OCI-LY3 (cell line): Measurements from ENCODE around the gene FADD.

Experiments used
- H2AFZ ChIP-seq: fragments of 200-600, 300-600 bp; shearing (Covaris generic); 2 replicates; pipeline ENCODE4 v1.6.0; 2014; ENCODE audit warnings: antibody characterized with exemption, low read depth, low read length
- H3K27ac ChIP-seq: fragments of 200-600, 300-600 bp; sonication (generic); 2 replicates; pipeline ENCODE4 v1.5.1; 2014; ENCODE audit warnings: mild to moderate bottlenecking, low read length, moderate library complexity, mixed read lengths
- H3K27me3 ChIP-seq: fragments of 200-600, 300-600 bp; sonication (generic); 2 replicates; pipeline ENCODE4 v1.6.1; 2014; ENCODE audit warnings: low read depth, low read length, mixed read lengths
- H3K36me3 ChIP-seq: fragments of 200-600, 300-600 bp; sonication (generic); replicated peaks from 2 replicates; pipeline ENCODE3; 2014; ENCODE audit warnings: low read depth, low read length, mixed read lengths
- H3K4me1 ChIP-seq: fragments of 300-600, 200-600 bp; sonication (generic); 2 replicates; pipeline ENCODE4 v1.6.1; 2014; ENCODE audit warnings: low read length, mixed read lengths
- H3K4me2 ChIP-seq: fragments of 200-600, 300-600 bp; sonication (generic); 2 replicates; pipeline ENCODE4 v1.6.1; 2014; ENCODE audit warnings: low read length, mixed read lengths
- H3K4me3 ChIP-seq: fragments of 300-600, 200-600 bp; sonication (generic); 2 replicates; pipeline ENCODE4 v1.5.1; 2014; ENCODE audit warnings: antibody characterized with exemption, mild to moderate bottlenecking, low read length, moderate library complexity
- H3K79me2 ChIP-seq: fragments of 300-600, 200-600 bp; shearing (Covaris generic); 2 replicates; pipeline ENCODE4 v1.6.1; 2014; ENCODE audit warnings: mild to moderate bottlenecking, low read length, mixed read lengths
- H3K9ac ChIP-seq: fragments of 300-600, 200-600 bp; shearing (Covaris generic); 2 replicates; pipeline ENCODE4 v1.6.0; 2014; ENCODE audit warnings: mild to moderate bottlenecking, low read length, moderate library complexity
- H3K9me3 ChIP-seq: fragments of 200-600, 300-600 bp; shearing (Covaris generic); 2 replicates; pipeline ENCODE4 v1.6.1; 2014; ENCODE audit warnings: low read length, mixed read lengths; ENCODE audit not compliant: insufficient read depth
- H4K20me1 ChIP-seq: fragments of 200-600, 300-600 bp; sonication (generic); 2 replicates; pipeline ENCODE4 v1.6.1; 2016; ENCODE audit warnings: low read length, mixed read lengths; ENCODE audit not compliant: insufficient read depth
- EZH2phosphoT487 ChIP-seq: fragments of 200-600 bp; shearing (Covaris generic); IDR thresholded peaks from 2 replicates; pipeline ENCODE4 v1.6.1; 2018; ENCODE audit warnings: antibody characterized with exemption, mixed run types, low read depth
- TF ChIP-seq, protein P1 (sequence below): fragments of 200-600, 300-600 bp; sonication (generic); IDR thresholded peaks from 2 replicates; pipeline ENCODE4 v1.5.1; 2014; ENCODE audit warnings: antibody characterized with exemption, low read length, low read depth

FADD gene

DNA sequence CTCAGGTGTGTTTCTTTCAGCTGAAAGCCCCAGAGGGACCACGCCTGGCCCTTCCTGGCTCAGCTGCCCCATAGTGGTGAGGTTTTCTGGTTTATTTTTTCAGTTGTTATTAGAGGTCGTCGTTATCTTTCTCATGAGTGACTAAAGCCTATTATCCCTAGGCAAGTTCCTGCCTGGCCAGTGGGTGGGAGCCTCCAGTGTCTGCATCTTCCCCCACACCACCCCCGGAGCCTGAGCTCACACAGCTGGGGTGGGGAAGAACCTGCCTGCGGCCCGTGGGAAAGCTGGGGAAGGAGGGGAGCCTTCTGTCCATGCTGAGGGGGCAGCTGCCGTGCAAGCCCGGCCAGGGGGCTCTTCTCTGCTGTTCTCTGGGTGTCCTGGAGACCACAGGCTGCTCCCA lies 43.1 kb downstream of the FADD start:
- Histone ChIP-seq H3K27ac (no peak overlapping the region), H3K79me2 (no peaks in the 10 kb centered on the region), H3K4me3 (no peak overlapping the region), H4K20me1 (no peaks in the 10 kb centered on the region), H3K9ac (no peak overlapping the region), H3K4me2 (no peak overlapping the region), H2AFZ (no peak overlapping the region), H3K27me3 (no peaks in the 10 kb centered on the region; the same call in 1 of the 2 replicates), H3K36me3 (no peaks in the 10 kb centered on the region), H3K9me3 (no peaks in the 10 kb centered on the region), H3K4me1 (no peaks in the 10 kb centered on the region)
- TF ChIP-seq EZH2phosphoT487, result no peak
- TF ChIP-seq, protein P1, sequence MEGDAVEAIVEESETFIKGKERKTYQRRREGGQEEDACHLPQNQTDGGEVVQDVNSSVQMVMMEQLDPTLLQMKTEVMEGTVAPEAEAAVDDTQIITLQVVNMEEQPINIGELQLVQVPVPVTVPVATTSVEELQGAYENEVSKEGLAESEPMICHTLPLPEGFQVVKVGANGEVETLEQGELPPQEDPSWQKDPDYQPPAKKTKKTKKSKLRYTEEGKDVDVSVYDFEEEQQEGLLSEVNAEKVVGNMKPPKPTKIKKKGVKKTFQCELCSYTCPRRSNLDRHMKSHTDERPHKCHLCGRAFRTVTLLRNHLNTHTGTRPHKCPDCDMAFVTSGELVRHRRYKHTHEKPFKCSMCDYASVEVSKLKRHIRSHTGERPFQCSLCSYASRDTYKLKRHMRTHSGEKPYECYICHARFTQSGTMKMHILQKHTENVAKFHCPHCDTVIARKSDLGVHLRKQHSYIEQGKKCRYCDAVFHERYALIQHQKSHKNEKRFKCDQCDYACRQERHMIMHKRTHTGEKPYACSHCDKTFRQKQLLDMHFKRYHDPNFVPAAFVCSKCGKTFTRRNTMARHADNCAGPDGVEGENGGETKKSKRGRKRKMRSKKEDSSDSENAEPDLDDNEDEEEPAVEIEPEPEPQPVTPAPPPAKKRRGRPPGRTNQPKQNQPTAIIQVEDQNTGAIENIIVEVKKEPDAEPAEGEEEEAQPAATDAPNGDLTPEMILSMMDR, result no peak

DNA sequence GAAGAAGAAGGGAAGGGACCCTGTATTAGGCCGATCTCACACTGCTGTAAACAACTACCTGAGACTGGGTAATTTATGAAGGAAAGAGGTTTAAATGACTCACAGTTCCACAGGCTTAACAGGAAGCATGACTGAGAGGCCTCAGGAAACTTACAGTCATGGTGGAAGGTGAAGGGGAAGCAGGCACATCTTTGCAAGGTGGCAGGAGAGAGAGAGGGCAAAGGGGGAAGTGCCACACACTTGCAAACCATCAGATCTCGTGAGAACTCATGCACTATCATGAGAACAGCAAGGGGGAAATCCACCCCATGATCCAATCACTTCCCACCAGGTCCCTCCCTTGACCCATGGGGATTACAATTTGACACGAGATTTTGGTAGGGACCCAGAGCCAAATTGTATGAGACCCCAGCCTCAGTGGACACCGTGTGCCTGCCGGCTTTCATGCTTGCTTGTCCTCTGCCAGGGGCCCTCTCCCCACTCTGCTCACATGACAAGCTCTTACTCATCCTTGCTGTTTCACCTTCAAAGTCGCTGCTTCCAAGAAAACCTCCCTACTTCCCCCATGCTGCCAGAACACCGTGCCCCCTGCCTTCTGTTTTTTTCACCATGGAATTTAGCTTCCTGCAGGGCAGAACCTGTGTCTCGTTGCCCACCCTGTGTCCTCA lies 44.1 kb downstream of the FADD start:
- Histone ChIP-seq H3K9me3 (no peaks in the 10 kb centered on the region), H3K27ac (no peak overlapping the region), H3K79me2 (no peaks in the 10 kb centered on the region), H3K4me3 (no peak overlapping the region), H3K4me1 (no peaks in the 10 kb centered on the region), H3K9ac (no peak overlapping the region), H4K20me1 (no peaks in the 10 kb centered on the region), H3K36me3 (no peaks in the 10 kb centered on the region), H3K4me2 (no peak overlapping the region), H3K27me3 (no peaks in the 10 kb centered on the region; the same call in 1 of the 2 replicates), H2AFZ (no peak overlapping the region)
- TF ChIP-seq EZH2phosphoT487, result no peak
- TF ChIP-seq, protein P1, result no peak

DNA sequence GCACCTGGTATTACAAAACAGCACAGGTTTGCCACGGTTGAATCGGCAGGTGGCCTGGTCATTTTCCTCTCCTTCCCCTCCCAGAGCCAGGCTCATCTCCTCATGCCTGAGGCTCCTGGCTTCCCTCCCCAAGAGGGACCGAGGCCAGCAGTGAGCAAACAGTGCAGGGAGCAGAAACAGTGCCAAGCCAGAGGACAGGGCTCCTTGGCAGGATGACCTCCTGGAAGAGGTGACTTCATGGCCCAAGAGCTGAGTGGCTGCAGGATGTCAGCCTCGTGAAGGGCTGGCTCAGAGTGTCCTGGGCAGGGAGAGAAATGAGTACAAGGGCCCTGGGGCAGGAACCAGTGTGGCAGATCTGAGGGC lies 44.6 kb downstream of the FADD start:
- Histone ChIP-seq H3K9ac (no peak overlapping the region), H3K27ac (no peak overlapping the region), H3K4me1 (no peaks in the 10 kb centered on the region), H3K4me2 (no peak overlapping the region), H3K4me3 (no peak overlapping the region), H4K20me1 (no peaks in the 10 kb centered on the region), H3K27me3 (no peaks in the 10 kb centered on the region; the same call in 1 of the 2 replicates), H3K79me2 (no peaks in the 10 kb centered on the region), H3K9me3 (no peaks in the 10 kb centered on the region), H2AFZ (no peak overlapping the region), H3K36me3 (no peaks in the 10 kb centered on the region)
- TF ChIP-seq, protein P1, result no peak
- no peak for TF ChIP-seq EZH2phosphoT487

DNA sequence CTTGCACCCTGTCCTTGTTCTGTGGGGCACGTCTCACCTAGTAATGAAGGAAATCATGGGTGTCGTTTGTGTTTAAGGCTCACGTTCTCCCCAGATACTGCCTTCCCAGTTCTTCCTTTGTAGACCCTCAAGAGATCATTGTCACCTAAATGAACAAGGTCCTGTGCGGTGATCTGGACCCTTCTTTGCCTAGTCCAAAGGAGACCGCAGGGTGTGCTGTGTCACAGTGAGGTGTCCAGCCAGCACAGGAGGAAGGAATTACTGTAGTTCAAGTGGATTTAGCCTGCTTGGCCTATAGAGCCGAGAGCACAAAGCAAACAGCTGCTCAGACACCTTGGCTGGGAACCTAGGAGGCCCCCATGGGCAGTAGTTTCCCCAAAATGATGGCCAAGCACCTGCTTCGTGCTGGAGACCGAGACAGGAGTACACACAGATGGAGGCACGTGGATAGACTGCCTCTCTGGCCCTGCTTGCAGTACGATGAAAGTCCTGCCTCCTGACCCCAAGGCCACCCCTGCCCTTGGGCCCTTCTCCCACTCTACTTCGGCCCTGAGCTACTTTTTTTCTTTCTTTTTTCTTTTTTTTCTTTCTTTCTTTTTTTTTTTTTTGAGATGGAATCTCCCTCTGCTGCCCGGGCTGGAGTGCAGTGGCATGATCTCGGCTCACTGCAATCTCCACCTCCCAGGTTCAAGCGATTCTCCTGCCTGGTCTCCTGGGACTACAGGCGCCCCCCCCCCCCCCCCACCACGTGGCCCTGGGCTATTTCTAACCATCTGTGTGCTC lies 48.0 kb downstream of the FADD start:
- Histone ChIP-seq H3K36me3 (no peaks in the 10 kb centered on the region), H3K4me2 (no peak overlapping the region)
- TF ChIP-seq, protein P1, result no peak
- TF ChIP-seq EZH2phosphoT487, result no peak

More for the DNA sequence above, 48.0 kb downstream of the FADD start:
- no peaks in the 10 kb centered on the region for H3K9me3 ChIP-seq
- no peak overlapping the region for H3K27ac ChIP-seq
- H3K27me3 ChIP-seq, result no peaks in the 10 kb centered on the region
- H3K4me1 ChIP-seq, result no peaks in the 10 kb centered on the region
- no peak overlapping the region for H3K4me3 ChIP-seq
- H2AFZ ChIP-seq, result no peak overlapping the region
- H3K79me2 ChIP-seq, result no peaks in the 10 kb centered on the region
- no peak overlapping the region for H3K9ac ChIP-seq
- H4K20me1 ChIP-seq, result no peaks in the 10 kb centered on the region
